ENCODE measurements around the gene SLC47A2.

SLC47A2 gene

GRCh38 chr17:19723964-19724363 lies 7.6 kb upstream of the SLC47A2 start:
- no peak overlapping the region for H2AFZ ChIP-seq (ENCODE audit: low read depth, low read length)
- TF ChIP-seq CTCF (IDR thresholded peaks at IDR 0.05; ENCODE audit: low read depth, low read length) = no peak
- no peak for TF ChIP-seq EZH2phosphoT487 (IDR thresholded peaks at IDR 0.05; ENCODE audit: low read depth)
- no peaks in the 10 kb centered on the region for H3K79me2 ChIP-seq (ENCODE audit: low read length)
- H3K9me3 ChIP-seq (ENCODE audit: insufficient read depth, low read length) = no peaks in the 10 kb centered on the region
- H3K4me2 ChIP-seq (ENCODE audit: low read length) = no peak overlapping the region
- no peak overlapping the region for H3K27ac ChIP-seq (ENCODE audit: low read length)
- H3K4me1 ChIP-seq (ENCODE audit: low read length) = no peaks in the 10 kb centered on the region
- H3K27me3 ChIP-seq (ENCODE audit: low read depth, low read length) = no peaks in the 10 kb centered on the region
- H3K36me3 ChIP-seq (replicated peaks; ENCODE audit: low read depth, low read length) = no peaks in the 10 kb centered on the region
- H3K9ac ChIP-seq (ENCODE audit: low read length) = no peak overlapping the region
- H3K4me3 ChIP-seq (ENCODE audit: low read length) = no peak overlapping the region
- no peaks in the 10 kb centered on the region for H4K20me1 ChIP-seq (ENCODE audit: insufficient read depth, low read length)

- H3K79me2 ChIP-seq (ENCODE audit: low read length) = no peaks in the 10 kb centered on the region
- no peak overlapping the region for H3K9ac ChIP-seq (ENCODE audit: low read length)
- TF ChIP-seq CTCF (IDR thresholded peaks at IDR 0.05; ENCODE audit: low read depth, low read length) = no peak
- H2AFZ ChIP-seq (ENCODE audit: low read depth, low read length) = no peak overlapping the region
- H3K4me2 ChIP-seq (ENCODE audit: low read length) = no peak overlapping the region
- no peaks in the 10 kb centered on the region for H4K20me1 ChIP-seq (ENCODE audit: insufficient read depth, low read length)
- H3K27ac ChIP-seq (ENCODE audit: low read length) = no peak overlapping the region
- no peaks in the 10 kb centered on the region for H3K4me1 ChIP-seq (ENCODE audit: low read length)
- H3K9me3 ChIP-seq (ENCODE audit: insufficient read depth, low read length) = no peaks in the 10 kb centered on the region
- no peaks in the 10 kb centered on the region for H3K27me3 ChIP-seq (ENCODE audit: low read depth, low read length)
- H3K36me3 ChIP-seq (replicated peaks; ENCODE audit: low read depth, low read length) = no peaks in the 10 kb centered on the region
- H3K4me3 ChIP-seq (ENCODE audit: low read length) = no peak overlapping the region
Measured at GRCh38 chr17:19720631-19721426, 4.4 kb upstream of the SLC47A2 start.

- H3K36me3 ChIP-seq (replicated peaks; ENCODE audit: low read depth, low read length) = no peaks in the 10 kb centered on the region
- no peaks in the 10 kb centered on the region for H4K20me1 ChIP-seq (ENCODE audit: insufficient read depth, low read length)
- TF ChIP-seq CTCF (IDR thresholded peaks at IDR 0.05; ENCODE audit: low read depth, low read length) (no peak), EZH2phosphoT487 (IDR thresholded peaks at IDR 0.05; ENCODE audit: low read depth) (no peak)
- no peaks in the 10 kb centered on the region for H3K9me3 ChIP-seq (ENCODE audit: insufficient read depth, low read length)
- no peaks in the 10 kb centered on the region for H3K27me3 ChIP-seq (ENCODE audit: low read depth, low read length)
- H3K27ac ChIP-seq (ENCODE audit: low read length) = no peak overlapping the region
- H3K4me3 ChIP-seq (ENCODE audit: low read length) = no peak overlapping the region
- no peaks in the 10 kb centered on the region for H3K79me2 ChIP-seq (ENCODE audit: low read length)
- H2AFZ ChIP-seq (ENCODE audit: low read depth, low read length) = no peak overlapping the region
- no peak overlapping the region for H3K4me2 ChIP-seq (ENCODE audit: low read length)
- no peaks in the 10 kb centered on the region for H3K4me1 ChIP-seq (ENCODE audit: low read length)
- no peak overlapping the region for H3K9ac ChIP-seq (ENCODE audit: low read length)
Measured at GRCh38 chr17:19720210-19720475, 3.8 kb upstream of the SLC47A2 start.

- Histone ChIP-seq H2AFZ (ENCODE audit: low read depth, low read length) (no peak overlapping the region), H3K4me3 (ENCODE audit: low read length) (no peak overlapping the region), H3K36me3 (replicated peaks; ENCODE audit: low read depth, low read length) (no peaks in the 10 kb centered on the region), H3K9me3 (ENCODE audit: insufficient read depth, low read length) (no peaks in the 10 kb centered on the region), H3K79me2 (ENCODE audit: low read length) (no peaks in the 10 kb centered on the region), H3K27me3 (ENCODE audit: low read depth, low read length) (no peaks in the 10 kb centered on the region), H3K4me1 (ENCODE audit: low read length) (no peaks in the 10 kb centered on the region), H3K9ac (ENCODE audit: low read length) (no peak overlapping the region), H3K4me2 (ENCODE audit: low read length) (no peak overlapping the region), H3K27ac (ENCODE audit: low read length) (no peak overlapping the region), H4K20me1 (ENCODE audit: insufficient read depth, low read length) (no peaks in the 10 kb centered on the region)
- TF ChIP-seq EZH2phosphoT487 (IDR thresholded peaks at IDR 0.05; ENCODE audit: low read depth) (no peak), CTCF (IDR thresholded peaks at IDR 0.05; ENCODE audit: low read depth, low read length) (no peak)
Measured at GRCh38 chr17:19719355-19720209, 3.2 kb upstream of the SLC47A2 start.
